ENCODE results near the gene GBF1. TPM values are rescaled to one million over a fixed set of nuclear protein-coding genes. Genes with fewer than 3 reads are reported as not detected.
A peak's percentile ranks its signal among the peaks of the same experiment; 100 is the strongest.

GBF1 gene
- total and polyA plus RNA-seq, 2 experiments from 2014 or later = 43.1 to 55.4 TPM

DNA sequence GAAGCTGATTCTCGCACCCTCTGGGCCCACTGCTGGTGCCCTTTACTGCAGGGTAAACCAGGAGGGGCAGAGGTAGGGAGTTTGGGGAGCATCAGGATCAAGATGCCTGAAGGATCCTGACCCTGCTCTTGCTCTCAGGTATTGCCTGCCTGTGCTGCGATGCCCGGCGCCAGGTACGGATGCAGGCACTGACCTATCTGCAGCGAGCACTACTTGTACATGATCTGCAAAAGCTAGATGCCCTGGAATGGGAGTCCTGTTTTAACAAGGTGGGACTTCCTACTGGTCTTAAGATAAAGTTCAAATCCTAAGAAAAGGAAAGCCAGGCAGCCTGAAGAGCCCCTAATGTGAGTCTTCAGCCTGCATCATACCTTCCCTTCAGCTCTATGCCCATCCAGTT lies 134.1 kb downstream of the GBF1 start:
- Histone ChIP-seq H3K27ac (no peak overlapping the region), H3K36me3 (replicated peaks; ENCODE audit: insufficient read depth, low read depth) (no peaks in the 10 kb centered on the region)

GRCh38 chr10:102381983-102382382 lies 136.7 kb downstream of the GBF1 start:
- no peak overlapping the region for H3K4me2 ChIP-seq
- no peaks in the 10 kb centered on the region for H3K79me2 ChIP-seq
- H3K9me3 ChIP-seq (ENCODE audit: low read depth) = no peaks in the 10 kb centered on the region
- no peaks in the 10 kb centered on the region for H3K9me2 ChIP-seq (replicated peaks; ENCODE audit: insufficient read depth)
- no peak for TF ChIP-seq EZH2 (IDR thresholded peaks at IDR 0.05; ENCODE audit: borderline replicate concordance)
- TF ChIP-seq EZH2phosphoT487 (IDR thresholded peaks at IDR 0.05; ENCODE audit: low read depth, severe bottlenecking, unreplicated experiment) = no peak
- no peak for TF ChIP-seq CTCF (IDR thresholded peaks at IDR 0.05; ENCODE audit: poor library complexity)
- H3K27me3 ChIP-seq = no peaks in the 10 kb centered on the region
- H4K20me1 ChIP-seq (ENCODE audit: insufficient read depth, poor library complexity, severe bottlenecking) = no peaks in the 10 kb centered on the region
- no peaks in the 10 kb centered on the region for H3K36me3 ChIP-seq (replicated peaks; ENCODE audit: insufficient read depth, low read depth)
- no peak overlapping the region for H2AFZ ChIP-seq
- DNase-seq (ENCODE audit: low spot score) = no peak
- H3K4me1 ChIP-seq (ENCODE audit: insufficient read depth) = no peaks in the 10 kb centered on the region
- 95% methylated on average over 9 of the region's 9 CpGs for WGBS (ENCODE audit: low lambda C conversion rate, missing lambda C conversion rate)
- no peak overlapping the region for H3K27ac ChIP-seq
- no peak overlapping the region for H3K4me3 ChIP-seq

More for the DNA sequence above, 134.1 kb downstream of the GBF1 start:
- TF ChIP-seq EZH2 (IDR thresholded peaks at IDR 0.05; ENCODE audit: borderline replicate concordance) (no peak), CTCF (IDR thresholded peaks at IDR 0.05; ENCODE audit: poor library complexity) (no peak), EZH2phosphoT487 (IDR thresholded peaks at IDR 0.05; ENCODE audit: low read depth, severe bottlenecking, unreplicated experiment) (no peak)
- no peaks in the 10 kb centered on the region for H3K79me2 ChIP-seq
- H4K20me1 ChIP-seq (ENCODE audit: insufficient read depth, poor library complexity, severe bottlenecking) = no peaks in the 10 kb centered on the region
- no peak for DNase-seq (ENCODE audit: low spot score)
- H3K9me3 ChIP-seq (ENCODE audit: low read depth) = no peaks in the 10 kb centered on the region
- H3K4me3 ChIP-seq = no peak overlapping the region
- no peak overlapping the region for H2AFZ ChIP-seq
- no peaks in the 10 kb centered on the region for H3K4me1 ChIP-seq (ENCODE audit: insufficient read depth)
- no peaks in the 10 kb centered on the region for H3K9me2 ChIP-seq (replicated peaks; ENCODE audit: insufficient read depth)
- H3K4me2 ChIP-seq = no peak overlapping the region
- WGBS (ENCODE audit: low lambda C conversion rate, missing lambda C conversion rate) = 99% methylated on average over 6 of the region's 6 CpGs
- no peaks in the 10 kb centered on the region for H3K27me3 ChIP-seq

DNA sequence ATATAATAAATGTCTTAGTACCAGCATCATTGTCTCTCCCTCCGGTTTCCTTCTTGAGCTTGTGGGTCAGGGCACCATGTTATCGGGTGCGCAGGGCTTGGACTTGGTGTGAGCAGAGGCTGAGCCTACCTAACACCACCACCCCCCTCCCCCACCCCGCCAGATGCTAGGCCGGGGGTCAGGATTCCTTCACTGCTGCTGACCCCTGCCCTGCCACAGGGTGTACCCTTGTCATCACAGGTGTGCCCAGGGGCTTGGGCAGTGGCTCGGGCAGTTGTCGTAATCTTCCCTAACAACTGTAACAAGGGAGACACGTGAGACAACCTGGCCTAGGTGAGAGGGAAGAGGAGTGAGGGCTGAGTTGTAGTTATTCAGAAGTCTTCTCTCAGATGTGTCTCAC lies 137.5 kb downstream of the GBF1 start:
- H3K27me3 ChIP-seq = no peaks in the 10 kb centered on the region
- 89% methylated on average over 8 of the region's 8 CpGs for WGBS (ENCODE audit: low lambda C conversion rate, missing lambda C conversion rate)
- no peak overlapping the region for H2AFZ ChIP-seq
- no peak overlapping the region for H3K27ac ChIP-seq
- no peak for DNase-seq (ENCODE audit: low spot score)
- no peaks in the 10 kb centered on the region for H3K9me2 ChIP-seq (replicated peaks; ENCODE audit: insufficient read depth)
- H3K4me1 ChIP-seq (ENCODE audit: insufficient read depth) = no peaks in the 10 kb centered on the region
- TF ChIP-seq EZH2phosphoT487 (IDR thresholded peaks at IDR 0.05; ENCODE audit: low read depth, severe bottlenecking, unreplicated experiment) (no peak), CTCF (IDR thresholded peaks at IDR 0.05; ENCODE audit: poor library complexity) (no peak), EZH2 (IDR thresholded peaks at IDR 0.05; ENCODE audit: borderline replicate concordance) (no peak)
- H3K4me3 ChIP-seq = no peak overlapping the region
- H3K9me3 ChIP-seq (ENCODE audit: low read depth) = no peaks in the 10 kb centered on the region
- no peak overlapping the region for H3K4me2 ChIP-seq
- no peaks in the 10 kb centered on the region for H3K36me3 ChIP-seq (replicated peaks; ENCODE audit: insufficient read depth, low read depth)
- no peaks in the 10 kb centered on the region for H4K20me1 ChIP-seq (ENCODE audit: insufficient read depth, poor library complexity, severe bottlenecking)
- H3K79me2 ChIP-seq = no peaks in the 10 kb centered on the region

DNA sequence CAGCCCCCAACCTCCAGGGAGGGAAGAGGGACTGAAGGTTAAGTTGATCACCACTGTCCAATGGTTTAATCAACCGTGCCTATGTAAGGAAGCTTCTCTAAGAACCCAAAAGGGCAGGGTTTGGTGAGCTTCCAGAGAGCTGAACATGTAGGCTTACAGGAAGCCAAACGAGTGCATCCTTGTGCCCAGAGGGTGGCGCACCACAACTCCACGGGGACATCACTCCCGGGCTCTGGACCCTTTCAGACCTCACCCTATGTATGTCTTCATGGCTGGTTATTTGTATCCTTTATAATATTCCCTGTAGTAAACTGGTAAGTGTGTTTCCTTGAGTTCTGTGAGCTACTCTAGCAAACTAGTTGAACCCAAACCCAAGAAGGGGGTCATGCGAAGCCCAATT lies 138.7 kb downstream of the GBF1 start:
- Histone ChIP-seq H3K9me3 (ENCODE audit: low read depth) (no peaks in the 10 kb centered on the region), H4K20me1 (ENCODE audit: insufficient read depth, poor library complexity, severe bottlenecking) (no peaks in the 10 kb centered on the region), H3K27ac (no peak overlapping the region), H3K79me2 (no peaks in the 10 kb centered on the region), H2AFZ (no peak overlapping the region), H3K36me3 (replicated peaks; ENCODE audit: insufficient read depth, low read depth) (no peaks in the 10 kb centered on the region), H3K4me2 (no peak overlapping the region), H3K4me1 (ENCODE audit: insufficient read depth) (no peaks in the 10 kb centered on the region), H3K4me3 (no peak overlapping the region), H3K9me2 (replicated peaks; ENCODE audit: insufficient read depth) (no peaks in the 10 kb centered on the region), H3K27me3 (no peaks in the 10 kb centered on the region)
- TF ChIP-seq EZH2 (IDR thresholded peaks at IDR 0.05; ENCODE audit: borderline replicate concordance) (no peak), EZH2phosphoT487 (IDR thresholded peaks at IDR 0.05; ENCODE audit: low read depth, severe bottlenecking, unreplicated experiment) (no peak), CTCF (IDR thresholded peaks at IDR 0.05; ENCODE audit: poor library complexity) (peak; percentile 25)
- WGBS (ENCODE audit: low lambda C conversion rate, missing lambda C conversion rate) = 50% methylated on average over 6 of the region's 6 CpGs
- DNase-seq (ENCODE audit: low spot score) = no peak

Measured in hepatocyte (in vitro differentiated cells).